WERI-Rb-1 (cell line): Measurements from ENCODE around the gene ARHGEF2.

Source experiments
- DNase-seq: peaks from one replicate; pipeline ENCODE4 v3.0.0-alpha.2; 2020
- H3K27ac ChIP-seq: fragments of 250-450 bp; sonication (Bioruptor Pico); 2 replicates; pipeline ENCODE4 v1.5.1; 2020; ENCODE audit warnings: mild to moderate bottlenecking, moderate library complexity
- H3K27me3 ChIP-seq: fragments of 250-450 bp; sonication (Bioruptor Pico); 2 replicates; pipeline ENCODE4 v1.5.1; 2021; ENCODE audit warnings: mild to moderate bottlenecking, low read depth, moderate library complexity; ENCODE audit not compliant: insufficient read depth, severe bottlenecking
- H3K36me3 ChIP-seq: fragments of 250-450 bp; sonication (Bioruptor Pico); 2 replicates; pipeline ENCODE4 v1.5.1; 2020; ENCODE audit warnings: mild to moderate bottlenecking, moderate library complexity
- H3K4me3 ChIP-seq: 2 replicates; pipeline ENCODE4 v1.5.1; 2011; ENCODE audit warnings: low read depth, mild to moderate bottlenecking, control low read depth, low read length
- H3K9me3 ChIP-seq: fragments of 250-450 bp; sonication (Bioruptor Pico); 2 replicates; pipeline ENCODE4 v1.5.1; 2021; ENCODE audit warnings: mild to moderate bottlenecking, moderate library complexity; ENCODE audit not compliant: severe bottlenecking
- TF ChIP-seq, protein P1 (sequence below): IDR thresholded peaks from 2 replicates; pipeline ENCODE4 v1.5.1; 2011; ENCODE audit warnings: low read depth, mild to moderate bottlenecking, control low read depth, inconsistent platforms, low read length

The ARHGEF2 gene

DNA sequence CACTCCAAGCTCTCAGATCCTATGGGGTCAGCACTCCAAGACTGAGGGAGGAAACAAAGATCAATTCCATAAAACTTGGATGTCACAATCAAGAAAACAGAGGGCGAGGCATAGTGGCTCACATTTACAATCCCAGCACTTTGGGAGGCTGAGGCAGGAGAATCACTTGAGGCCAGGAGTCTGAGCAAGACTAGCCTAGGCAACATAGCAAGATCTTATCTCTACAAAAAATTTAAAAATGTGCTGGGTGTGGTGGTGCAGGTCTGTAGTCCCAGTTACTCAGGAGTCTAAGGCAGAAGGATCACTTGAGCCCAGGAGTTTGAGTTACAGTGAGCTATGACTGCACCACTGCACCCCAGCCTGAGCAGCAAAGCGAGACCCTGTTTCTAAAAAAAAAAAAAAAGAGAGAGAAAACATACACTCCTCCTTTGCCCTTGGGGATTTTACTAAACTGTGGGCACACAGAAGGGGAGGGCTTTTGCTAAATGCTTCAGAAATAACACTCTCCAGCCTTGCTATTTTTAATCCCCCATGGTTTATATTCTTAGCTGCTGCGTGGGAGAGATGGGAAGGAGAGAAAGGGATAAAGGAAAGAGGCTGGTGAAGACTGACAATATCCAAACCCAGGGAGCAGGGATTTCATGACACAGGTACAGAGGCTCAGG is 18.1 kb downstream of the ARHGEF2 start:
- peaks cover 98% of the 10 kb centered on the region for H3K36me3 ChIP-seq
- TF ChIP-seq, protein P1, sequence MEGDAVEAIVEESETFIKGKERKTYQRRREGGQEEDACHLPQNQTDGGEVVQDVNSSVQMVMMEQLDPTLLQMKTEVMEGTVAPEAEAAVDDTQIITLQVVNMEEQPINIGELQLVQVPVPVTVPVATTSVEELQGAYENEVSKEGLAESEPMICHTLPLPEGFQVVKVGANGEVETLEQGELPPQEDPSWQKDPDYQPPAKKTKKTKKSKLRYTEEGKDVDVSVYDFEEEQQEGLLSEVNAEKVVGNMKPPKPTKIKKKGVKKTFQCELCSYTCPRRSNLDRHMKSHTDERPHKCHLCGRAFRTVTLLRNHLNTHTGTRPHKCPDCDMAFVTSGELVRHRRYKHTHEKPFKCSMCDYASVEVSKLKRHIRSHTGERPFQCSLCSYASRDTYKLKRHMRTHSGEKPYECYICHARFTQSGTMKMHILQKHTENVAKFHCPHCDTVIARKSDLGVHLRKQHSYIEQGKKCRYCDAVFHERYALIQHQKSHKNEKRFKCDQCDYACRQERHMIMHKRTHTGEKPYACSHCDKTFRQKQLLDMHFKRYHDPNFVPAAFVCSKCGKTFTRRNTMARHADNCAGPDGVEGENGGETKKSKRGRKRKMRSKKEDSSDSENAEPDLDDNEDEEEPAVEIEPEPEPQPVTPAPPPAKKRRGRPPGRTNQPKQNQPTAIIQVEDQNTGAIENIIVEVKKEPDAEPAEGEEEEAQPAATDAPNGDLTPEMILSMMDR = no peak
- no peaks in the 10 kb centered on the region for H3K9me3 ChIP-seq
- no peak for DNase-seq
- no peaks in the 10 kb centered on the region for H3K27me3 ChIP-seq
- H3K27ac ChIP-seq = peak overlapping the region; percentile 68
- H3K4me3 ChIP-seq = no peak overlapping the region

DNA sequence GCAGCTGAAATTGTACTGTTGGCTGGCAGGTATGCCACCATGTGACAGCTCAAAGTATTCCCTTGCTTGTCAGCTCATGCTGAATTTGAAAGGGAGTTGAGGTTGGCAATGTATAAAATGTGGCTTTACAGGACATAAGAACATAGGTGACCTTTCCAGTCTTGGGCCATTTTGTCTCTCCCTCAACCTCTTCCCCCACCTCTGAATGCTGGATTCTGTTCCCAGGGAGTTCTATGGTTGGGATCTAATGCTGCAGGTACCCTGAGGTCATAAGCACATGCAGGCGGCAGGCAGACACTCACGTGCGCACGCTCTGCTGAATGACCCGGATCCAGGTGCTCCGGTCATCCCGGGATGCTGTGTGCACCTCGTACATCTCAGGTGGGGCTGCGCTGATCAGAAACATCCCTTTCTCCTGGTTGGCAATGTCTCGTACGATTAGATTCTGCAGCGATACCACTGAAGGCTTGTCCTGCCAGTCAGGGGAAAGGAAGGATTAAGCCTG is 20.9 kb downstream of the ARHGEF2 start:
- TF ChIP-seq, protein P1 = no peak
- DNase-seq = no peak
- no peak overlapping the region for H3K4me3 ChIP-seq
- H3K9me3 ChIP-seq = no peaks in the 10 kb centered on the region
- H3K36me3 ChIP-seq = peaks cover 98% of the 10 kb centered on the region
- no peak overlapping the region for H3K27ac ChIP-seq
- no peaks in the 10 kb centered on the region for H3K27me3 ChIP-seq

DNA sequence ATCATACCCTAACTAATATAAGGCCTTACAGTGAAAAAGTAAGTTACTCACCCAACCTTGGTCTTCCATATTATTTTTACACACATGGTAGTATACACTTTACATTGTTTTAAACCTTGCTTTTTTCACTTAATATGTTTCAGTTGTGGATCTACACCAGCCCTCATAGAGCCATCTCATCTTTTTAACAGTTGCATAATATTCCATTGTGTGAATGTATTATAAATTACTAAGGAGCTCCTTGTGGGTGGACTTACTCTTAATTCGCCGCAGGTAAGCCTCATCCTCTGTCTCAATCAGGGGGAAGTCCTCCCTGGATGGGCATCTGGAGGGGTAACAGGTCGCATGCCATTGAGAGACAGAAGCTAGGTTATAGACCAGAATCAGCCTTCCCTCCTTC is 23.7 kb downstream of the ARHGEF2 start:
- TF ChIP-seq, protein P1 = no peak
- no peak for DNase-seq
- H3K9me3 ChIP-seq = no peaks in the 10 kb centered on the region
- peaks cover 98% of the 10 kb centered on the region for H3K36me3 ChIP-seq
- no peak overlapping the region for H3K4me3 ChIP-seq
- no peak overlapping the region for H3K27ac ChIP-seq
- H3K27me3 ChIP-seq = no peaks in the 10 kb centered on the region

DNA sequence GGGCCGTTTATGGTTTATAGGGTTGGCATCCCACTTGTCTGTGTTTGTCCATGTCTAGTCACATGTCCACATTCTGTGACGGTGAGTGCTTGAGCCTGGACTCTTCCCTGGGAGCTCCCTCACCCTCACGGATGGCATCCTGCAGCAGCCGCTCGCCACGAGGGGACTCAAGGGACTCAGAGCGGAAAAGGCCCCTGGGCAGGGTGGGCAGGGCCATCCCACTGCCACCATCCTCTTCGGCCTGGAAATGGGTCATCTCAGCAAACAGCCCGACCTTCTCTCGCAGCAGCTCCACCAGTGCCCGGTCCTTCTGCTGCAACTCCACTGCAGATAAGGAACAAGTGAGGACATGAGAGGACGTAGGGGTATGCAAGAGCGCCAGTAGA is 25.8 kb downstream of the ARHGEF2 start:
- TF ChIP-seq, protein P1 = no peak
- no peaks in the 10 kb centered on the region for H3K27me3 ChIP-seq
- H3K36me3 ChIP-seq = peaks cover 96% of the 10 kb centered on the region
- no peak overlapping the region for H3K4me3 ChIP-seq
- no peak for DNase-seq
- no peaks in the 10 kb centered on the region for H3K9me3 ChIP-seq
- no peak overlapping the region for H3K27ac ChIP-seq

DNA sequence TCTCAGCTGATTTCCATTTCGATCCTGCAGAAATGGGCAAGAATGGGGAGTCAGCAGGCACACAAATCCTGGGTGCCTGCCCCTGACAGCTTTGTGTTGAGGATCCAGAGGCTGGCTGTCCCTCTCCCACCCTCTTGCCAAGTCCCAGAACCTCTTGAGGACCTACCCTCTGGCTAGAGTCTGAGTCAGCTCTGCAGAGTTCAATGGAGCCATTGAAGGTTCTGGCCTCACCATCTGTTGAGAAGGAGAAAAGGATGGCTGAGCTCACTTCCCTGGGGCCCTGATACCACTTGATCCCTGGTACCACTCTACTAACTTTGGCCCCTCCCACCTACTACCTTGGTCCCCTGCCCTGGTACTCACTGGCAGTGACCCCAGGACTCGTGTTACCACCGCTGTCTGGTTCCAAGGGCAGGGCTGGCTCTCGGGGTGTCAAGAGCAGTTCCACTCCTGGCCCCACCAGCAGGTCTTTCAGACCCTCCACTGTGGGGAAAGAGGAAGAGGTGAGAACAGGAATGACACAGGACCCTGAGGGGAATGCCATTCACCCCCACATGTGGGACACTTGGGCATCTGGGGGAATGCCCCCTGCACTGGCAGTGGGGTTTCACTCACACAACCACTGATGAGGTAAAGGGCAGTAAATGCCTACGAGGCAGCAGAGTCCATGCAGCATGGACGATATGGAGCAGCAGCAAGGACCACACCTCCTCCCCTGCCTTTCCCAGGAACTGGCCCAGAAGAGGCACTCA is 26.4 kb downstream of the ARHGEF2 start:
- Histone ChIP-seq H3K9me3 (no peaks in the 10 kb centered on the region), H3K27ac (no peak overlapping the region), H3K27me3 (no peaks in the 10 kb centered on the region), H3K36me3 (peaks cover 96% of the 10 kb centered on the region), H3K4me3 (no peak overlapping the region)
- no peak for DNase-seq
- TF ChIP-seq, protein P1 = no peak
